Measurements from ENCODE around the gene PJA1.

Gene PJA1

DNA sequence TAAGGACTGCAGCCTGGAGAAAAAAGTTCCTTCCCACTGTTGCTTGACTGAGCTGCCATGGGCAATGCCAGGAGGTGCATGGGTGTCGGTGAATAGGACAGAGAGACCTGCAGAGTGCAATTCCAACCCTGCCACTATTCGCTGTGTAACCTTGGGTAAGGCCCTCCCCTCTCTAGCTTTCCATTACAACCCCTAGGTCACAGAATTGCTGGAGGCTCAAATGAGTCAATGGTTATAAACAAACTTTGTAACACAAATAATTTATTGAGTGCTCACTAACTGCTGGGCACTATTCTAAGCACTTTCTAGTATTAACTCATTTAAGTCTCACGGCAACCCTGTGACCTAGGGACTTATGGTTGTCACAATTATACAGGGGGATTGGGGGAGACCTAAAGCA is 37.8 kb downstream of the PJA1 start:
- no peak for TF ChIP-seq CTCF (IDR thresholded peaks at IDR 0.05; ENCODE audit: borderline replicate concordance, insufficient read depth, low read depth, low read length)
- no peak overlapping the region for H3K4me3 ChIP-seq (ENCODE audit: low read depth, low read length)

DNA sequence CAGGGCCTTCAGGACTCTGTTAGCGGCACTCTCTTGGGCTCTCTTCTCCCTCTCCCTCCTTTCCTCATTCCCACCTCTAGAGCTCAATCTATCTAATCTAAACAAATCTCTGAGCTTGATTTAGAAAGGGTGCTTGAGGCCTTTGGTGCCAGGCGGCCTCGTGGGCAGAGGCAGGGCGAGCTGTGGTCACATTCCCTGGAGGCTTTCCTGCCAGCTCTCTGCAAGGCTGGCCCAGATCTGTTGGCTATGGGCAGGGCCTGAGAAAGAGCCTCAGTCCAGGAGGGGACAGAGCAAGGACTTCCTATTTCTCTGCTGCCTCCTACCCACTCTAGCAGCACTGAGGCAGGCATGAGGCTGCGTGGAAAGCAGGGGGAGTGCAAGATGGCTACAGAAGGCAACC is 38.6 kb downstream of the PJA1 start:
- TF ChIP-seq CTCF (IDR thresholded peaks at IDR 0.05; ENCODE audit: borderline replicate concordance, insufficient read depth, low read depth, low read length), result no peak
- H3K4me3 ChIP-seq (ENCODE audit: low read depth, low read length), result no peak overlapping the region

- H3K4me3 ChIP-seq (ENCODE audit: low read depth, low read length), result no peak overlapping the region
- TF ChIP-seq CTCF (IDR thresholded peaks at IDR 0.05; ENCODE audit: borderline replicate concordance, insufficient read depth, low read depth, low read length), result no peak
Measured at GRCh38 chrX:69125094-69125493, 40.2 kb downstream of the PJA1 start.

GRCh38 chrX:69124108-69124507 is 41.1 kb downstream of the PJA1 start:
- TF ChIP-seq CTCF (IDR thresholded peaks at IDR 0.05; ENCODE audit: borderline replicate concordance, insufficient read depth, low read depth, low read length), result no peak
- H3K4me3 ChIP-seq (ENCODE audit: low read depth, low read length), result no peak overlapping the region

- TF ChIP-seq CTCF (IDR thresholded peaks at IDR 0.05; ENCODE audit: borderline replicate concordance, insufficient read depth, low read depth, low read length), result no peak
- no peak overlapping the region for H3K4me3 ChIP-seq (ENCODE audit: low read depth, low read length)
Measured at GRCh38 chrX:69123481-69123880, 41.8 kb downstream of the PJA1 start.

- H3K4me3 ChIP-seq (ENCODE audit: low read depth, low read length), result no peak overlapping the region
- TF ChIP-seq CTCF (IDR thresholded peaks at IDR 0.05; ENCODE audit: borderline replicate concordance, insufficient read depth, low read depth, low read length), result no peak
Measured at GRCh38 chrX:69121321-69122000, 43.8 kb downstream of the PJA1 start.

DNA sequence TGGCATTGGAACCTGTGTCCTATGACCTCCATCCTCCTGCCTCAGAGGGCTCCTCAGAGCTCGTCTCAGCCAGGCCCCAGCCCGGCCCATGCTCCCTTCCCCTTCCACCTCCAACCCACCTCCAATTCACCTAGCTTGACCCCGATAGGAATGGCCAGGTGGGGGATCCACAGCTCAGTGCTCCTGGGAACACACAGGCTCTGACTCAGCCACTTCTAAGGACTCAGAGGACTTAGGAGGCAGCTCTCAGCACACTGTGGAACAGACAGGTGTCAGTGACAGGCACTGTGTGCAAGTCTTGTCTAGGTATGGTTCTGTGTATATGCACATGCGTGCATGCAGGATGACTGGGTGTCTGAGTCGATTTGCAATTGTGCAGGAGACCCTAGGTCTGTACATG is 44.8 kb downstream of the PJA1 start:
- no peak overlapping the region for H3K4me3 ChIP-seq (ENCODE audit: low read depth, low read length)
- TF ChIP-seq CTCF (IDR thresholded peaks at IDR 0.05; ENCODE audit: borderline replicate concordance, insufficient read depth, low read depth, low read length), result no peak
